Mesothelial cell of epicardium (in vitro differentiated cells): ENCODE data around the gene HOXB9. TPM values are rescaled to one million over a fixed set of nuclear protein-coding genes. Genes with fewer than 3 reads are reported as not detected.
A peak's percentile ranks its signal among the peaks of the same experiment; 100 is the strongest.

Experiments used
- DNase-seq, 2 experiments: peaks; one replicate each; pipeline ENCODE4 v3.0.0; 2021; ENCODE audit warnings: low spot score in 2 of 2; ENCODE audit not compliant: unreplicated experiment in 2 of 2
- H3K27ac Mint-ChIP-seq: 2 replicates; pipeline ENCODE4 v1.8.0; 2021; ENCODE audit warnings: mixed read lengths
- H3K27me3 Mint-ChIP-seq: 2 replicates; pipeline ENCODE4 v1.8.0; 2021; ENCODE audit warnings: low read depth, mixed read lengths
- H3K36me3 Mint-ChIP-seq: 2 replicates; pipeline ENCODE4 v1.8.0; 2021; ENCODE audit warnings: mixed read lengths
- H3K4me1 Mint-ChIP-seq: 2 replicates; pipeline ENCODE4 v1.8.0; 2021; ENCODE audit warnings: mixed read lengths
- H3K4me3 Mint-ChIP-seq: 2 replicates; pipeline ENCODE4 v1.8.0; 2021; ENCODE audit warnings: mild to moderate bottlenecking, moderate library complexity, mixed read lengths
- H3K9me3 Mint-ChIP-seq: 2 replicates; pipeline ENCODE4 v1.8.0; 2021; ENCODE audit warnings: mixed read lengths
- total RNA-seq: library from RNA; stranded (reverse); gene quantifications from 3 replicates; pipeline ENCODE4 v1.2.1, GENCODE V29; 2021
- TF ChIP-seq, protein P1 (sequence below): fragments of 200-600 bp; sonication (generic); IDR thresholded peaks from one replicate; pipeline ENCODE4 v1.5.0; 2021; ENCODE audit warnings: antibody characterized with exemption; ENCODE audit not compliant: unreplicated experiment

Gene HOXB9
- total RNA-seq, 1 donor from 2014 or later, result 35.4 TPM

DNA sequence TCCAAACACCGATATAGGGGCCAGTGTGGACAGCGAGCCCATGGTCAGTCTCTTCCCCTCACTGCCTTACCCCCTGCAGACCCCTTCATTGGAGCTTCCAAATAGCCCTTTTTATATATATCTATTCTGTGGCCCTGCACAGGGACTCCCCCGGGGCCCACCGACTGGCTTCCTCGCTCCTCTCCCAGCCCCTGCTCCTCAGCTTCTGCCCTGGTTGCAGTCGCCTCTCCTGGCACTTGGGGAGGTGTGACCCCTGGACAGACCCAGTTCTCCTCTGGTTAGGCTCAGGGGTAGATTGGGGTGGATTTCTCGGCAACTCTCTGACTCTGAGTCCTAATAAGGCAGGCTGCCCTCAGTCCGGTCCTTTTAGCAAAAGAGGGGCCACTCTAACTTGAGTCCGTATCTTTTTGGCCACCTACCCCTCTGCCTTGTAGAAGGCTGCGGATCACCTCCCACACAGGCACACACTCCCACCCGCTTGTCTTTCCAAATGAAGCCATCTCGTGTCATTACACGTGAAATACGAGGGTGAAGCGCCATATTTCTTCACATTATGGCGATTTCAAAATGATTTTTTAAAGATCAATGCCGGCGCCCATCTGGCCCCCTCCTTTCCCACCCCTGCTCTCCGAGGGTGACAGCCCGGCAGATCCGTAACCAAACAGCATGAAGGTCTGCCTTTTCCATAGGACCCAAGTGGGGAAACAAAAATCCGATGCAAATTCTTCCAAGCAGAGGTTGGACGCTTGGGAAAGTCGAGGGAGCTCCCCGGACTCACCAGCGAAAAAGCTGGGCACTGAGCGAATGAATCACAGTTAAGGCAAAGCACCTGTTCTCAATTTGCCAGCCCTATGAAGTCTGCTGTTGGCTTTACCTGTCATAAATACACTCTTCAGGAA lies 1.7 kb upstream of the HOXB9 start:
- H3K9me3 Mint-ChIP-seq, result no peaks in the 10 kb centered on the region
- no peak for DNase-seq
- TF ChIP-seq, protein P1, sequence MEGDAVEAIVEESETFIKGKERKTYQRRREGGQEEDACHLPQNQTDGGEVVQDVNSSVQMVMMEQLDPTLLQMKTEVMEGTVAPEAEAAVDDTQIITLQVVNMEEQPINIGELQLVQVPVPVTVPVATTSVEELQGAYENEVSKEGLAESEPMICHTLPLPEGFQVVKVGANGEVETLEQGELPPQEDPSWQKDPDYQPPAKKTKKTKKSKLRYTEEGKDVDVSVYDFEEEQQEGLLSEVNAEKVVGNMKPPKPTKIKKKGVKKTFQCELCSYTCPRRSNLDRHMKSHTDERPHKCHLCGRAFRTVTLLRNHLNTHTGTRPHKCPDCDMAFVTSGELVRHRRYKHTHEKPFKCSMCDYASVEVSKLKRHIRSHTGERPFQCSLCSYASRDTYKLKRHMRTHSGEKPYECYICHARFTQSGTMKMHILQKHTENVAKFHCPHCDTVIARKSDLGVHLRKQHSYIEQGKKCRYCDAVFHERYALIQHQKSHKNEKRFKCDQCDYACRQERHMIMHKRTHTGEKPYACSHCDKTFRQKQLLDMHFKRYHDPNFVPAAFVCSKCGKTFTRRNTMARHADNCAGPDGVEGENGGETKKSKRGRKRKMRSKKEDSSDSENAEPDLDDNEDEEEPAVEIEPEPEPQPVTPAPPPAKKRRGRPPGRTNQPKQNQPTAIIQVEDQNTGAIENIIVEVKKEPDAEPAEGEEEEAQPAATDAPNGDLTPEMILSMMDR, result no peak
- peaks cover 87% of the 10 kb centered on the region for H3K27me3 Mint-ChIP-seq
- peak overlapping the region; percentile 26 for H3K27ac Mint-ChIP-seq
- H3K36me3 Mint-ChIP-seq, result peaks cover 14% of the 10 kb centered on the region
- peak overlapping the region; percentile 84 for H3K4me3 Mint-ChIP-seq
- peaks cover 51% of the 10 kb centered on the region for H3K4me1 Mint-ChIP-seq

DNA sequence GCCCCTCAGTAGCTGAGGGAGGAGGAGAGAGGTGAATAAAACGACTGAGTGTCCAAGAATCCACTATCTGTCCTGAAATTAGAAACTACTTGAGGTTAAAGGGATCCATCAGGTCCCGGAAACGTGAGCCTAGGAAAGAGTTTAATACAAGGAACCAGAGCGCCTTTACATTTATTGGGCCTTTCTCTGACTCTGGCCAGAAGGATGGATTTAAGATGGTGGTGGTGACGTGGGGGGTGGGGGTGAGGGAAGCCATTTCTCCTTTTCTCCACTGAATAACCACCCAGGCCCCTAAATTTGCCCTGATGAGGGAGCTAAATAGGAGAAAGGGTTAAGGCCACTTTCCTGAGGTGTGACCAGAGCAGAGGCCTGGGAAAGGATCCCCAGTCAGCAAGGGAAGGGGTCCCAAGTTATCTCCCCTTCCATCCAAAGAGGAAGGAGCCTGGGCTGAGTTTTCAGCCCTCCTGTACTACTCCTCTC lies 1.0 kb upstream of the HOXB9 start:
- H3K27me3 Mint-ChIP-seq, result peaks cover 87% of the 10 kb centered on the region
- H3K9me3 Mint-ChIP-seq, result no peaks in the 10 kb centered on the region
- H3K27ac Mint-ChIP-seq, result peak overlapping the region; percentile 99
- H3K4me3 Mint-ChIP-seq, result peak overlapping the region; percentile 84
- DNase-seq, result no peak
- TF ChIP-seq, protein P1, result no peak
- H3K4me1 Mint-ChIP-seq, result peaks cover 46% of the 10 kb centered on the region
- H3K36me3 Mint-ChIP-seq, result peaks cover 15% of the 10 kb centered on the region

DNA sequence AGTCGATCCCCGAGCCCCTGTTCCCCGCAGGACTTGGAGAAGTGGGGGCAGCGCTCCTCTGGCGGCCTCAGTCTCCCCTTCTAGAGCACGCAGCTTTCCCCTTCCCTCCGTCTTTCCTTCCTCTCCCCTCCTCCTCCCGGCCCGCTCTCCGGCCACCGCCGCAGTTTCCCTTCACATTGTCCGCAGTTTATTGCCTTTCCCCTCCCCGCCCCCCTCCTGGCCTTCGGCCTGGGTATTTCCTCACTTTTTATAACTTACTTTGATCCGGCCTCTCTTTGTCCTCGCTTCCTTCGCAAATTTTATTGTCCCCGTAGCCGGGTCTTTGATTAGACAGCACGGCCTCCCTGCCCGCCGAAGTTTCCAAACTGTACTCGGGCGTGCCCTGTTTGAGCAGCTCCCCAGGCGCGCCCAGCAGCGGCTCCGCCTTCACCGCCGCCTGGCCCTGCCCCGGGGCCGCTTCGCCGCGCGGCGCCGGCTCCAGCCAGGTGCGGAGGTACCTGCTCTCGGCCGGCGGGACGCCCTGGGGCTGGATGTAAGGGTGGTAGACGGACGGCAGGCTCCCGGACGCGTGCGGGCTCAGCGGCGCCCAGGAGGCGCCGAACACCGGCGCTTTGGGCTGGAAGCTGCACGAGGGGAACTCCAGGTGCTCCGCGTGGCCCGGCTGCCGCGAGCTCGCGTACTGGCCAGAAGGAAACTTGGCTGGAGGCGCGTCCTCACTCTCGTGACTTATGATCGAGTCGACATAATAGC lies 488 bp downstream of the HOXB9 start:
- Mint-ChIP-seq H3K36me3 (peaks cover 24% of the 10 kb centered on the region), H3K27ac (peak overlapping the region; percentile 90), H3K27me3 (peaks cover 87% of the 10 kb centered on the region), H3K4me1 (peaks cover 52% of the 10 kb centered on the region), H3K4me3 (peak overlapping the region; percentile 84), H3K9me3 (no peaks in the 10 kb centered on the region)
- TF ChIP-seq, protein P1, result no peak
- DNase-seq, result peak in 1 of 2 experiments; percentile 79

DNA sequence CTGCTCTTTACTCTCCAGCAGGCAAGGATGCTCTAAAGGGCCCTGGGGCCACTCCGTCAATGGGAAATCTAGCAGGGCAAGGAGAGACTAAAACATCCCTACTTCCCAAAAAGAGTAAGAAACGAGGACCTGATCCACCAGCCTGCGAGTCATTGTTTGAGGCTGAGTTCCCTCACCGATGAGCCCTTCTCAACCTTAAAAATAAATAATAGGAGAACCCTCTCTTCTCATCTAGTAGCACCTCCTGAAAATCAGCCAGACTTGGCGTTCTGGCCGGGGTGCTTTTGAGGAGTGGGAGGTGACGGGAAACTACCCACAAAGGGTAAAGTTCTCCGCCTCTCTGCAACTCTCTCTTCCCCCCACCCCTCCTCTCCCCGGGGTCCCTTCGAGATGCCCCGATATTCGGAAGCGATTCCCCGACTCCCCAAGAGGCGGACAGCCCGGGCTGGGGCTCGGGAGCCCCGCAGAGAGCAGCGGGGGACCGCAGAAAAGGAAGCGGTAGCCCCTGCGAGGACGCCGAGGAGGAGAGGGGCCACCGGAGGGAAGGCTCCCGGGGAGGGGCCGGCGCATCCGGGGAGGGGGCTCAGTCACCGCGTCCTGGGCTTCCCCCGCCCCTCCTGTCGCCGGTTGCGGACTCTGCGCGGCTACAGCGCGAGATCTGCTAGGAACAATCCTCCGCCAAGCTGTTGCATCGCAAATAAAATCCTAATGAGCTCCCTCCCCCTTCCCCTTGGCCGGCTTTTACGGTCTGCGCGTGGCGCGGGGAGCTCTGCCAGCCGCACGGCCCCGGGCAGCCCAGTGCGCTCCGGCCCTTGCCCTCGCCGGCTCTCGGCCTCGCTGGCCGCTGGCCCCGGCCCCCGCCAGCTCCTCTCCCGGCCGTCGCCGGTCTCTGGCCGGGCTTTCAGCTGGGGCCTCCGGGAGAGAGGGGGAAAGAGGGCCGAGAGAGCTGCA lies 1.3 kb downstream of the HOXB9 start:
- H3K9me3 Mint-ChIP-seq, result no peaks in the 10 kb centered on the region
- peak overlapping the region; percentile 84 for H3K4me3 Mint-ChIP-seq
- no peak for DNase-seq

More for the DNA sequence above, 1.3 kb downstream of the HOXB9 start:
- Mint-ChIP-seq H3K27me3 (peaks cover 86% of the 10 kb centered on the region), H3K36me3 (peaks cover 18% of the 10 kb centered on the region), H3K27ac (peak overlapping the region; percentile 90), H3K4me1 (peaks cover 55% of the 10 kb centered on the region)
- TF ChIP-seq, protein P1, result no peak
